ENCODE results near the gene TSSC4. TPM values are rescaled to one million over a fixed set of nuclear protein-coding genes. Genes with fewer than 3 reads are reported as not detected.

TSSC4 gene
- total RNA-seq, 1 donor from 2014 or later = 51.6 TPM

DNA sequence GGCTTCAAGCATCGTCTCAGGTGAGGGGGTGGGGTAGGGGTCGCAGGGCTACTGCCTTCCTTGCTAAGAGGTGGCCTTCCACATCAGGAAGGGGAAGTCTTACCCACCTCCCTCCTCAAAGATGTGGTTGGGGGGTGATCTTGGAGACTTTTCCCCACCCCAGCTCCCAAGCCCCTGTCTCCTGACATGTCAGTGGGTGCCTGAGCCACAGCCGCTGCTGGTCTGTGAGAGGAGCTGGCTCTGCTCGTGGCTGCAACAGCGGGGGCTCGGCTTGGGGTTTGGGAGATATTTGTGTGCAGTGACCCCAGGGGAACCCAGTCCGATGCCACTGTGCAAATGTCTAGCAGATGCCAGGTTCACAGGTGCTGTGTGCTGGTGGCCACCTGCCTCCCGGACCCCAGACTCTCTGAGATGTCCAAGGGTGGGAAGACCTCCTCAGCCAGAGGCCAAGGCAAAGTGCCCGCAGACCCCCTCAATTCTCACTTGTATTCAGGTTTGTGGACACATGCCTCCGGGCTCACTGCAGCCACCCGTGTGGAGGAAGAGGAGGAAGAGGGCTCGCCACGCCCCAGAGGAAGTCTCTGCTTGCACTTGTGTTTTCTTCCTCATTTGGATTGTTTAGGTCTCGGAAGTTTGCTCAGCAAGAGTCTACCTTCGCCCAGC is 46.2 kb downstream of the TSSC4 start:
- intact Hi-C loops (cut with micrococcal nuclease) = loop anchor here (1.0 to 5.0 kb wide), 3 partner anchors 21 to 86 kb away; partner anchors contain the start of gene TSSC4

DNA sequence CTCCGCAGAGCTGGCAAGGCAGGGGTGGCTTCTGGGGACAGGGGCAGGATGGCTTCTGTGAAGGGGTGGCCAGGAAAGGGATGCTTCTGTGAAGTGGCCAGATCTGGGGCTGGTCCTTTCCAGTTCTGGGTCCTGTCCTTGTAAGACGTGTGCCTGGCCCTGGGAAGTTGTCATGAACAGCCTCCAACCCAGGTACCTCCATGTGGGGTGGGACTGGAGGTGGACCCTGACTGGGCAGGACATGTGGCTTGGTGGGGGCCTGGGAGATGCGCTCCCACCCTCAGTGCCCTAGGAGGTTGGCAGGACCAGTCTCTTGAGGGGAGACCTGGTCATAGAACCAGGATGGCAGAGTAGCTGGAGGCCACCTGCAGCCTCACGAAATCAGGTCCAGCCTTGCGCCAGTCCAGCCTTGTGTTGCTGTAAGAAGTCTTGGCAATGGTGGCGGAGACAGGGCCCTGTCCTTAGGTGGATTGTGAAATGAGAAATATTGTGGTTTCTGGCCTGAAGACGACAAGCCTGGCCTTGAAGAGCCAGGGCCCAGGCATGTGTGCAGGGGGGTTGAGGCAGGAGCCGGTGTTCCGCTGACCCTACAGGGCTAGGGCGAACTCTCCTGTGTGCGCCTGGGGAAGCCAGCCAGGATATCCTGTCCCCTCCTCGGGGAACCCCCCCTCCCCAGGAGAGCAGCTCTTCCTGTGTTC is 46.9 kb downstream of the TSSC4 start:
- intact Hi-C loops (cut with micrococcal nuclease) = loop anchor here (1.0 to 5.0 kb wide), 3 partner anchors 20 to 85 kb away; partner anchors contain the start of gene TSSC4

DNA sequence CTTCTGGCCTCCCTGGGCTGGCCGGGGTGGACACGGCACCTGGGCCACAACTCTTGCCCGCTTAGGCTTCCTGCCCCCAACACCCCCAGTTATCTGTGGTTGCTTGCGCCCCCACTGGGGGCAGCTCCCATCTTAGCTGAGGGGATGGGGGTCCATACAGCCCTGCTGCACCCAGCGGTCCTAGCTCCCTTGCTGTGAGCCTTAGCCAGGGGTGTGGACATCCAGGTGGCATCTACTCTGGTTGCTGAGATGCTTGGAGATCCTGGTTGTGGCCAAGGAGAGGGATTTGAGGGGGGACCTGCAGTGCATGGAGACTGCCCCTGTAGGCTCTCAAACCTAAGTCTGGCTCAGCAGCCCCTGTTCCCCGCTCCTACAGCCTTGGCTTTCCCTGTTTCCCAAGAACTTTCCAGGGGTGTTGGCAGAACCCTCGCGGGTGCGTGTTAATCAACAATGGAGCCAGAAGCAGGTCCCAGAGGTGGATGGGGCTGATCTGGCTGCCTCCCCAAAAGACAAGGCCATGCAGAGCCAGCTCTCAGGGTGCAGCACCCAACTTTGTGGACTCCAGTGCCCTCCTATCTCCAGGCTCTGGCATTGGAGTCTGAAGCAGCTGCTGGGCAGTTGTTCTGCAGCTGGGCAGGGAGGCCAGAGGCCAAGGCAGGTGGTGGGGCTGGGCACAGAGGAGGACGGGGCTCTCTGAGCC is 47.6 kb downstream of the TSSC4 start:
- intact Hi-C loops (cut with micrococcal nuclease) = loop anchor here (1.0 to 5.0 kb wide), 3 partner anchors 19 to 84 kb away; partner anchors contain the start of gene TSSC4

DNA sequence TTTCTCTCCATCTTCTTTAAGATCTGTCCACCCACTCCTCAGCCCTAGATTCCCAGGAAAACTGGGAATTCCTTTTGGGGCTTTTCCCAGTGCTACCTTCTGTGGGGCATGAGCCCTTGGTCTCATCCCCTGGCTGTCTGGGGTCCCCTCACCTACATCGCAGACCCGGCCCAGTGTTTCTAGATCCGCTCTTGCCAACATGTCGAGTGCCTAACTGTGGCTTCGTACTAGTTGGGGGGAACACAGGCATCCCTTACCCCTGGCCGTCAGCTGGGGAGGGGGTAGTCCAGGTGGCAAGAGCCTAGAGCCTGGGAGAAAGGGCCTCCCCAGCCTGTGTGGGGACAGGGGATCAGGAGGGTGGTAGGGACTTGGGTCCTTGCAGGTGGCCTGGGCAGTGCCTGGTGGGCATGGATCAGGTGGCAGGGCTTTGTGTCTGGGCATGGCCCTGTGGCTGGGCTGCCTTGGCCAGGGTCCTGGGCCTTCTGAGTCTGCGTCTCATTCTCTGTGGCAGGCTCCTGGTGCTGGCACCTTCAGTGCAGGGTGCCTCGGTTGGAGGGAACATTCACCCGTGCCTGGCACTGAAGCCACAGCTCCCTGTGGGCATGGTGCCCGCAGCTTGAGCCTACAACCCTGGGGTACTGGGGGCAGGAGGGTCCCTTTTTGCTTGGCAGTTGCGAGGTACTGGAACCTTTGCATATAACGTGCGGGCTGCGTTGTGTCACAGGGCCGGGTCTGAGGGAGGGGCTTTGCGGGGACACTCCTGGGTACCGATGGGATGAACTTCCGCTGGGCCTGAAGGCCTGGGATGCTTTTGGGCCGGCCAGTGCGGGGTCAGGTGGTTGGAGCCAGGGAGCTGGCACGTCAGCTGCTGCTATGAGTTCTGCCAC is 48.4 kb downstream of the TSSC4 start:
- intact Hi-C loops (cut with micrococcal nuclease) = loop anchor here (5.0 kb wide), 1 partner anchor 83 kb away; no protein-coding TSS in a partner anchor

DNA sequence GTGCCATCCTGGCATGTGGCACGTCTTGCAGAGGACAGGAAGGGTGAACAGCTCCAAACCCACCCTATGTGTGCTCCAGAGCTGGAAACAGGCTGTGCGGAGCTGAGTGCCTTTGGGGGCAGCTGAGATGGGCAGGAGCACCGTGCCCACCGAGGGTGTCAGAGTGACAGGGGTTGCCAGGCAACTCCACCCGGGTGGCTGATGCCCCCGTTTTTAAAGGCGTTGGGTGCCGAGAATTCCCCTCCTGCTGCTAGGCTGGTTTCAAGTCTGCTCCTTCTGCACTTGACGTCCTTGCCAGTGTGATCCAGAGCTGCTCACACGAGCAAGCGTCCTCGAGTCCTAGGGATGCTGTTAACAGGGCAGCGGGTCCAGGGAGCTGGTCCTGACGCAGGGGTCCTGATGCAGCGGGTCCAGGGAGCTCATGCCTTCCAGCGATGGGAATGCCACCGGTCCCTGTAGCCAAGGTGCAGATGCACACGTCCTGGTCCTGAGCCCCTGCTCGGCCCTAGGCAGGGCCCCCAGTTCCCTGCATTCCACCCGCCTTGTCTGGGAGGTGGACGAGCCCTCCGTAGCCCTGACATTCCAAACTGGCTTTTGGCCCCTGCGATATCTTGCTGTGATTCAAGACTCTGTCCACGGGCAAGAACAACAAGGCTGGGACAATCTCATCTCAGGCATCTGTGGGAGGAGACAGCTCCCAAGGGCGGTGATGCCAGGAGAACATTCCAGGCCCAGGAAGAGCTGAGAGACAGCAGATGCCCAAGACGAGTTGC is 49.2 kb downstream of the TSSC4 start:
- intact Hi-C loops (cut with micrococcal nuclease) = loop anchor here (5.0 kb wide), 1 partner anchor 83 kb away; no protein-coding TSS in a partner anchor

DNA sequence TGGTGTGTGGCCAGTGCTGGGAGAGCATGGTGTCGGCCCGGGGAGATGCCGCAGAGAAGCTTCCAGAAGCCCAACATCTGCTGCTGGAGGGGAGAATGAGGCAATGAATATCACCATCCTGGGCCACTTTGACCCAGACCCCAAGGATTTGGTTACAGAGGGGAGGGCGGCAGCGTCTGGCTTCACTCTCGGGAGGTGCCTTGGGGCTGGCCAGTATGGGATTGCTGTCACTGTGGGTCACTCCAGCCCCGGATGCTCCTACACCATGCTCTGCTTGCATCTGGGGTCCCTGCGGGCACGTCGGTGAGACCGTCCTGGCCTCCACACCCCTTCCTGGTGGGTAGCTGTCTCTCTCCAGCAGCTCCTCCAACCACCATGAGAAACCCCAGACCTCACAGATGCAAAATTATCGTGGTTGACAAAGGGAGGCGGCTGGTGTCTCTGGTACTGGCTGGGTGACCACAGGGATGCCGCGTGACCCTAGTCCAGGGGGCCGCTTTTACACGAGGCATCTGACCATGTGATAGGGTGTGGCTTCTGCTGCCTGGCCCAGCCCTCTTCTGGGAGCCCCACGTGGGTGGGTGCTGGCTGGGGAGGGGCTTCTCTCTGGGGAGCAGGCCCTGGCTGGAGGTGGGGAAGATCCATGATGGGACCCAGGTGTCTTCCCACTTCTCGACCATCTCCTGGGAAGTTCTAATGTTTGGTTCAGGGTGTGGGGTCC is 49.9 kb downstream of the TSSC4 start:
- intact Hi-C loops (cut with micrococcal nuclease) = no loop called here

DNA sequence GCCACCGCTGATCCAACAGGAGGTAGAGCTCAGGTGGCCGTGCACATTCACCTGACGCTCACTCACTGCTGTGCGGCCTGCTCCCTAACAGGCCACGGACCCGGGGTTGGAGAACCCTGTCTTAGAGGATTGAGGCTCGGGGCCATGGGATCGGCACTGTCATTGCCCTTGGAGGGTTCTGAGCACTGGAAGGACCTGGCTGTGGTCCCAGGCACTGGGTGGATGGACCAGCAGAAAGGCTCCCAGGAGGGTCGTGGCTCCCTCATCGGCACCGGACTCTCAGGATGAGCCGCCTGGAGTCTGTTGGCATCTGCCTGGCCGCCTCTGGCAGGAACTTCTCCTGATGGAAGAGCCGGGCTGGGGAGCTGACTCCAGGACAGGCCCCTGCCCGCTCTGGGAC is 50.8 kb downstream of the TSSC4 start:
- intact Hi-C loops (cut with micrococcal nuclease) = no loop called here

DNA sequence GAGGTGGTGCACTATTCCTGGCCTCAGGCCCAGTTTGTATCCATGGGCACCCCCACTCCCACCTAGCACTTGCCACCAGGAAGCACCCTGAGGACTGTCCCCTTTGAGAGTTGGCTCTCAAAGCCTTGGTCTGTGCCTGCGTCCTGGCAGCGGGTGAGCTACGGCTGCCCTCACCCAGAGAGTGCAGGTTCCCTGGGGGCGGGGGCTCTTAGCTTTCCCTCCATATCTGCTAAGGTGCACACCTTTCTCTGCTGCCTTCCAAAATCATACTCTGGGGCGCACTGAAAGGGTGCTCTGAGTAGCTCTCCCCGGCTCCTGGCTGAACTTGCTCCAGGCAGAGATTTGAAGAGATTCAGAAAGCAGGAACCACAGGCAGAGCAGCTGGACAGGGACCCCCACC is 51.4 kb downstream of the TSSC4 start:
- intact Hi-C loops (cut with micrococcal nuclease) = no loop called here

DNA sequence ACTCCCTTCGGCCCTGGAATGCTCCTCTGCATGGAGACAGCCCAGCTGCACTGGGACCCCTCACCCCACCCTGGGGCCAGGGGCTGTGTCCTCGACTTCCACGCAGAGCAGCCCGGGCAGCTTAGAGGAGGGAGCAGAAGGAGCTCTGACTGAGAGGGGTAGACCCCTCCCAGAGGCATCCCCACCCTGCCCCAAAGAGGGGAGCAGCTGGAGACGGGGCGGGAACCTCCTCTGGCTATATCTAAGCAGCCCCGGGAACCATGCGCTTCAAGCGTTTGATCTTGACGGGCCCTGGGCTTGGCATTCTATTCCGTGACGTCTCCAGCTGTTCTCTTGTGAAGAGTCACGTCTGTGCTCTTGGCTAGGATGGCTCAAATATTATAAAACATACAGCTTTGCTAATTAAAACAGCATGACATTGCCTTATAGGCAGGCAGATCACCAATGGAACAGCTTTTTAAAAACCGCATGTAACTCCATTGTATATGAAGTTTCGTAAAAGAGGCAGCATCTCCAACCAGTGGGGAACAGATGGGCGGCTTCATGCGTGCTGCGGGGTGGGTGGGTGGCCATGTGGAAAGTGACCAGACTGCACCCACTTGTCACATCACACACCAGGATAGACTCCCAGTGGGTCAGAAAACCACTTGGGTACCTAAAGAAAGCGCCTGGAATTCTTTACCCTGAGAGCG is 51.9 kb downstream of the TSSC4 start:
- intact Hi-C loops (cut with micrococcal nuclease) = no loop called here

DNA sequence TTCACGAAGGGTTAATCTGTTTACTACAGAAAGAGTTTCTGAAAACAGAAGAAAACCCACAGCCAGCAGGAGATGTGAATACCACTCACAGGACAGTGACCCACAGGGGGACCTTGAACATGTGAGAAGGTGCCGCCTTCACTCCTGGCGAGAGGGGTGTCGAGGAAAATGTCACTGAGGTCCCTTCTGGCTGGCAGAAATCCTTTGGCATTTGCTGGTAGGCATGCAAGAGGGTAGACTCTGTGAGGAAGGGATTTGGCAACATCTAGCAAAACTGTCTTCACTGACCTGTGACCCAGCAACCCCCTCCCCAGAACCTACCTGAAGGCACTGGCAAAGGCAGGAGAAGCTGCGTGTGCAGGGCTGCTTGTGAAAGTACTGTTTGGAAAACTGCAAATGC is 52.9 kb downstream of the TSSC4 start:
- intact Hi-C loops (cut with micrococcal nuclease) = no loop called here

Other genes with a start within 250 kb of the TSSC4 start
- not detected in 2 replicates for gene INS, start 239.5 kb upstream of the TSSC4 start, total RNA-seq
- gene TH, start 228.9 kb upstream of the TSSC4 start, total RNA-seq = not detected in 2 replicates
- 0.24 TPM in 1 of 2 replicates, not detected in the other for gene ASCL2, start 130.2 kb upstream of the TSSC4 start, total RNA-seq
- gene C11orf21, start 98.8 kb upstream of the TSSC4 start, total RNA-seq = 20.4 and 21.2 TPM in 2 replicates
- 21.6 and 23.1 TPM in 2 replicates for gene TSPAN32, start 98.7 kb upstream of the TSSC4 start, total RNA-seq
- gene CD81, start 23.4 kb upstream of the TSSC4 start, total RNA-seq = 184 and 189 TPM in 2 replicates
- gene TRPM5, start 43.8 kb downstream of the TSSC4 start, total RNA-seq = not detected in 2 replicates
- gene KCNQ1, start 44.3 kb downstream of the TSSC4 start, total RNA-seq = 15.8 and 16.9 TPM in 2 replicates

Measured in T-helper 1 cell treated with Interleukin-12 subunit alpha and Interleukin-12 subunit beta and Interleukin-4 antibody, amounts not matched to agents 30 ng/mL and 1 ng/mL, for 36 hours (primary cell).